Astrocyte (in vitro differentiated cells and primary cell): ENCODE data around the gene USP6NL. TPM values are rescaled to one million over a fixed set of nuclear protein-coding genes. Genes with fewer than 3 reads are reported as not detected.

Experiments used
- DNase-seq: peaks from one replicate; pipeline ENCODE4 v3.0.0-alpha.2; 2010; ENCODE audit warnings: low read depth
- FAIRE-seq: peaks from 2 replicates; lab custom pipeline; 2011; peaks lifted over from hg19 to GRCh38; lab: Jason Lieb, UNC
- H2AFZ ChIP-seq: 2 replicates; pipeline ENCODE4 v1.6.0; 2012; ENCODE audit warnings: low read depth, low read length, inconsistent platforms
- H3K27ac ChIP-seq: 2 replicates; pipeline ENCODE4 v1.5.1; 2011; ENCODE audit warnings: low read depth, low read length, inconsistent platforms
- H3K27me3 ChIP-seq: 2 replicates; pipeline ENCODE4 v1.6.0; 2011; ENCODE audit warnings: low read length, inconsistent platforms; ENCODE audit not compliant: insufficient read depth
- H3K36me3 ChIP-seq: 2 replicates; pipeline ENCODE4 v1.5.1; 2011; ENCODE audit warnings: low read length, inconsistent platforms; ENCODE audit not compliant: insufficient read depth
- H3K4me1 ChIP-seq: 2 replicates; pipeline ENCODE4 v1.5.1; 2011; ENCODE audit warnings: low read length, inconsistent platforms; ENCODE audit not compliant: insufficient read depth
- H3K4me2 ChIP-seq: 2 replicates; pipeline ENCODE4 v1.6.0; 2012; ENCODE audit warnings: low read length, inconsistent platforms
- H3K4me3 ChIP-seq: 2 replicates; pipeline ENCODE4 v1.5.1; 2011; ENCODE audit warnings: low read depth, mild to moderate bottlenecking, low read length, inconsistent platforms; ENCODE audit not compliant: insufficient read depth
- H3K79me2 ChIP-seq: 2 replicates; pipeline ENCODE4 v1.6.0; 2012; ENCODE audit warnings: mild to moderate bottlenecking, low read length, inconsistent platforms; ENCODE audit not compliant: insufficient read depth
- H3K9ac ChIP-seq: 2 replicates; pipeline ENCODE4 v1.6.0; 2012; ENCODE audit warnings: mild to moderate bottlenecking, low read length, inconsistent platforms
- H3K9me3 ChIP-seq: 2 replicates; pipeline ENCODE4 v1.5.1; 2012; ENCODE audit warnings: low read depth, mild to moderate bottlenecking, low read length, inconsistent platforms; ENCODE audit not compliant: insufficient read depth
- H4K20me1 ChIP-seq: 2 replicates; pipeline ENCODE4 v1.6.0; 2012; ENCODE audit warnings: low read length, inconsistent platforms; ENCODE audit not compliant: insufficient read depth
- H3K27ac Mint-ChIP-seq: one replicate; pipeline ENCODE4 v1.8.0; 2021; ENCODE audit warnings: mild to moderate bottlenecking, mixed read lengths; ENCODE audit not compliant: unreplicated experiment
- H3K27me3 Mint-ChIP-seq: one replicate; pipeline ENCODE4 v1.8.0; 2021; ENCODE audit warnings: low read depth, mixed read lengths; ENCODE audit not compliant: unreplicated experiment
- H3K36me3 Mint-ChIP-seq: one replicate; pipeline ENCODE4 v1.8.0; 2021; ENCODE audit warnings: low read depth, mixed read lengths; ENCODE audit not compliant: unreplicated experiment
- H3K4me1 Mint-ChIP-seq: one replicate; pipeline ENCODE4 v1.8.0; 2021; ENCODE audit warnings: low read depth, mixed read lengths; ENCODE audit not compliant: unreplicated experiment
- H3K4me3 Mint-ChIP-seq: one replicate; pipeline ENCODE4 v1.8.0; 2021; ENCODE audit warnings: mild to moderate bottlenecking, moderate library complexity, mixed read lengths; ENCODE audit not compliant: unreplicated experiment
- H3K9me3 Mint-ChIP-seq: one replicate; pipeline ENCODE4 v1.8.0; 2021; ENCODE audit warnings: mild to moderate bottlenecking, mixed read lengths; ENCODE audit not compliant: unreplicated experiment
- EZH2 ChIP-seq: IDR thresholded peaks from 2 replicates; pipeline ENCODE4 v1.6.1; 2012; ENCODE audit warnings: mild to moderate bottlenecking, low read length, inconsistent platforms; ENCODE audit not compliant: insufficient read depth
- total RNA-seq: library from RNA; stranded (reverse); gene quantifications from 2 replicates; pipeline ENCODE4 v1.2.1, GENCODE V29; 2021
- TF ChIP-seq, protein P1 (sequence below): IDR thresholded peaks from 2 replicates; pipeline ENCODE4 v1.5.1; 2011; ENCODE audit warnings: low read depth, mild to moderate bottlenecking, inconsistent platforms, low read length, moderate library complexity; ENCODE audit not compliant: insufficient read depth

The USP6NL gene
- total RNA-seq, 1 donor from 2014 or later: 16.6 TPM

- H3K27ac ChIP-seq: peak overlapping the region; percentile 64
- no peak overlapping the region for H3K4me2 ChIP-seq
- H3K4me3 Mint-ChIP-seq: no peak overlapping the region
Observed at GRCh38 chr10:11551104-11551503, 60.3 kb downstream of the USP6NL start.

GRCh38 chr10:11548768-11549099 lies 62.7 kb downstream of the USP6NL start:
- no peak overlapping the region for H3K4me2 ChIP-seq
- H3K9me3 ChIP-seq: no peaks in the 10 kb centered on the region
- Mint-ChIP-seq H3K27ac (no peak overlapping the region), H3K4me1 (peaks cover 26% of the 10 kb centered on the region), H3K4me3 (no peak overlapping the region), H3K36me3 (no peaks in the 10 kb centered on the region), H3K9me3 (no peaks in the 10 kb centered on the region), H3K27me3 (no peaks in the 10 kb centered on the region)
- FAIRE-seq (no peak), DNase-seq (no peak)
- H3K27ac ChIP-seq: no peak overlapping the region
- H2AFZ ChIP-seq: no peak overlapping the region
- no peaks in the 10 kb centered on the region for H3K36me3 ChIP-seq
- TF ChIP-seq, protein P1, sequence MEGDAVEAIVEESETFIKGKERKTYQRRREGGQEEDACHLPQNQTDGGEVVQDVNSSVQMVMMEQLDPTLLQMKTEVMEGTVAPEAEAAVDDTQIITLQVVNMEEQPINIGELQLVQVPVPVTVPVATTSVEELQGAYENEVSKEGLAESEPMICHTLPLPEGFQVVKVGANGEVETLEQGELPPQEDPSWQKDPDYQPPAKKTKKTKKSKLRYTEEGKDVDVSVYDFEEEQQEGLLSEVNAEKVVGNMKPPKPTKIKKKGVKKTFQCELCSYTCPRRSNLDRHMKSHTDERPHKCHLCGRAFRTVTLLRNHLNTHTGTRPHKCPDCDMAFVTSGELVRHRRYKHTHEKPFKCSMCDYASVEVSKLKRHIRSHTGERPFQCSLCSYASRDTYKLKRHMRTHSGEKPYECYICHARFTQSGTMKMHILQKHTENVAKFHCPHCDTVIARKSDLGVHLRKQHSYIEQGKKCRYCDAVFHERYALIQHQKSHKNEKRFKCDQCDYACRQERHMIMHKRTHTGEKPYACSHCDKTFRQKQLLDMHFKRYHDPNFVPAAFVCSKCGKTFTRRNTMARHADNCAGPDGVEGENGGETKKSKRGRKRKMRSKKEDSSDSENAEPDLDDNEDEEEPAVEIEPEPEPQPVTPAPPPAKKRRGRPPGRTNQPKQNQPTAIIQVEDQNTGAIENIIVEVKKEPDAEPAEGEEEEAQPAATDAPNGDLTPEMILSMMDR: no peak
- TF ChIP-seq EZH2: no peak
- H3K4me1 ChIP-seq: peaks cover 18% of the 10 kb centered on the region
- peaks cover 22% of the 10 kb centered on the region for H3K79me2 ChIP-seq
- no peaks in the 10 kb centered on the region for H3K27me3 ChIP-seq
- no peaks in the 10 kb centered on the region for H4K20me1 ChIP-seq
- H3K9ac ChIP-seq: no peak overlapping the region
- H3K4me3 ChIP-seq: no peak overlapping the region

More at GRCh38 chr10:11551104-11551503, 60.3 kb downstream of the USP6NL start:
- no peaks in the 10 kb centered on the region for H3K9me3 ChIP-seq
- Mint-ChIP-seq H3K9me3 (peaks cover 5% of the 10 kb centered on the region), H3K27ac (peak overlapping the region; percentile 68), H3K4me1 (peaks cover 26% of the 10 kb centered on the region), H3K27me3 (no peaks in the 10 kb centered on the region), H3K36me3 (no peaks in the 10 kb centered on the region)
- H2AFZ ChIP-seq: no peak overlapping the region
- H4K20me1 ChIP-seq: peaks cover 5% of the 10 kb centered on the region
- no peaks in the 10 kb centered on the region for H3K36me3 ChIP-seq
- peaks cover 21% of the 10 kb centered on the region for H3K4me1 ChIP-seq
- H3K79me2 ChIP-seq: peaks cover 29% of the 10 kb centered on the region
- H3K27me3 ChIP-seq: no peaks in the 10 kb centered on the region
- no peak overlapping the region for H3K9ac ChIP-seq
- TF ChIP-seq, protein P1: no peak
- TF ChIP-seq EZH2: no peak
- no peak overlapping the region for H3K4me3 ChIP-seq
- no peak for DNase-seq
- FAIRE-seq: no peak

- Histone ChIP-seq H3K79me2 (peaks cover 19% of the 10 kb centered on the region), H3K4me3 (no peak overlapping the region), H3K36me3 (no peaks in the 10 kb centered on the region), H3K27ac (no peak overlapping the region), H3K4me1 (peaks cover 18% of the 10 kb centered on the region), H3K9ac (no peak overlapping the region), H3K4me2 (no peak overlapping the region), H4K20me1 (no peaks in the 10 kb centered on the region), H2AFZ (no peak overlapping the region), H3K27me3 (no peaks in the 10 kb centered on the region), H3K9me3 (no peaks in the 10 kb centered on the region)
- Mint-ChIP-seq H3K36me3 (no peaks in the 10 kb centered on the region), H3K4me3 (no peak overlapping the region), H3K27me3 (no peaks in the 10 kb centered on the region), H3K4me1 (peaks cover 23% of the 10 kb centered on the region), H3K9me3 (no peaks in the 10 kb centered on the region), H3K27ac (no peak overlapping the region)
- DNase-seq: no peak
- TF ChIP-seq EZH2: no peak
- TF ChIP-seq, protein P1: no peak
- peak; percentile 23 for FAIRE-seq
Observed at GRCh38 chr10:11548065-11548767, 63.2 kb downstream of the USP6NL start.
